IMR-90 (cell line): ENCODE results near the gene AFM. TPM values are rescaled to one million over a fixed set of nuclear protein-coding genes. Genes with fewer than 3 reads are reported as not detected.

Source experiments
- ATAC-seq: fragments of 200-7000 bp; cut with Tn5 transposase; 2 replicates; pipeline ENCODE4 v1.9.1; 2020; ENCODE audit warnings: low read depth, mild to moderate bottlenecking, moderate library complexity
- BruUV-seq: library from RNA; stranded (reverse); fragments of 400-500 nt; replicated peaks from 2 replicates; lab custom pipeline; 2021; lab: Mats Ljungman, UMichigan
- CTCF ChIA-PET: fragments of 300-600 bp; formaldehyde crosslinking; extraction: SDS; loops from one replicate; lab custom pipeline; 2021; ENCODE audit warnings: antibody characterized with exemption; lab: Yijun Ruan, JAX
- POLR2A ChIA-PET: fragments of 300-600 bp; sonication (Branson Sonifier 250); formaldehyde crosslinking; loops from one replicate; lab custom pipeline; 2022; ENCODE audit warnings: antibody characterized with exemption; ENCODE audit not compliant: unreplicated experiment; lab: Charles Lee
- DNase-seq: peaks from one replicate; pipeline ENCODE4 v3.0.0; 2013
- H2AFZ ChIP-seq: replicated peaks from 2 replicates; pipeline ENCODE3; 2013; ENCODE audit warnings: low read length, mild to moderate bottlenecking; ENCODE audit not compliant: poor library complexity
- H2AK5ac ChIP-seq: 2 replicates; pipeline ENCODE4 v1.6.1; 2013; ENCODE audit warnings: low read depth, low read length, inconsistent platforms
- H2AK9ac ChIP-seq: replicated peaks from 2 replicates; pipeline ENCODE3; 2013; ENCODE audit warnings: mild to moderate bottlenecking, low read depth, low read length, moderate library complexity; ENCODE audit not compliant: poor library complexity
- H2BK120ac ChIP-seq: 2 replicates; pipeline ENCODE4 v1.6.1; 2013; ENCODE audit warnings: low read depth, low read length, inconsistent platforms
- H2BK15ac ChIP-seq: 3 replicates; pipeline ENCODE4 v1.6.1; 2013; ENCODE audit warnings: low read depth, low read length, inconsistent platforms
- H2BK20ac ChIP-seq: 2 replicates; pipeline ENCODE4 v1.6.1; 2013; ENCODE audit warnings: low read depth, mild to moderate bottlenecking, inconsistent platforms, low read length, moderate library complexity
- H2BK5ac ChIP-seq: 2 replicates; pipeline ENCODE4 v1.6.1; 2013; ENCODE audit warnings: mild to moderate bottlenecking, low read depth, low read length, inconsistent platforms; ENCODE audit not compliant: poor library complexity, severe bottlenecking
- H3K14ac ChIP-seq: replicated peaks from 2 replicates; pipeline ENCODE4 v1.6.1; 2013; ENCODE audit warnings: low read depth, low read length, inconsistent platforms
- H3K18ac ChIP-seq: 2 replicates; pipeline ENCODE4 v1.6.1; 2013; ENCODE audit warnings: low read depth, low read length, control low read depth
- H3K23ac ChIP-seq: 2 replicates; pipeline ENCODE4 v1.6.1; 2013; ENCODE audit warnings: low read depth, low read length, inconsistent platforms
- H3K27ac ChIP-seq: 2 replicates; pipeline ENCODE4 v1.5.1; 2013; ENCODE audit warnings: mild to moderate bottlenecking, control low read depth, low read length; ENCODE audit not compliant: insufficient read depth
- H3K27me3 ChIP-seq: 2 replicates; pipeline ENCODE4 v1.6.1; 2013; ENCODE audit warnings: low read length; ENCODE audit not compliant: control insufficient read depth, insufficient read depth
- H3K36me3 ChIP-seq: 2 replicates; pipeline ENCODE4 v1.6.1; 2013; ENCODE audit warnings: low read length, mixed read lengths; ENCODE audit not compliant: control insufficient read depth, insufficient read depth
- H3K4ac ChIP-seq: 2 replicates; pipeline ENCODE4 v1.6.1; 2013; ENCODE audit warnings: low read depth, low read length, inconsistent platforms
- H3K4me1 ChIP-seq: 2 replicates; pipeline ENCODE4 v1.6.1; 2013; ENCODE audit warnings: low read length, mixed read lengths; ENCODE audit not compliant: control insufficient read depth, insufficient read depth
- H3K4me2 ChIP-seq: 2 replicates; pipeline ENCODE4 v1.6.1; 2013; ENCODE audit warnings: low read depth, mild to moderate bottlenecking, control low read depth, low read length, moderate library complexity
- H3K4me3 ChIP-seq: 2 replicates; pipeline ENCODE4 v1.5.1; 2013; ENCODE audit warnings: low read depth, mild to moderate bottlenecking, control low read depth, low read length, moderate library complexity; ENCODE audit not compliant: insufficient read depth
- H3K56ac ChIP-seq: 2 replicates; pipeline ENCODE4 v1.6.1; 2013; ENCODE audit warnings: low read length, inconsistent platforms; ENCODE audit not compliant: insufficient read depth; ENCODE audit errors: extremely low read depth
- H3K79me1 ChIP-seq, 2 experiments: 2 replicates each; pipeline ENCODE4 v1.6.1; 2013; ENCODE audit warnings: low read length in 2 of 2, inconsistent platforms in 1 of 2, low read depth in 1 of 2
- H3K9ac ChIP-seq: 2 replicates; pipeline ENCODE4 v1.6.1; 2013; ENCODE audit warnings: low read depth, low read length, control low read depth
- H3K9me1 ChIP-seq: 2 replicates; pipeline ENCODE4 v1.6.1; 2013; ENCODE audit warnings: low read length, inconsistent platforms; ENCODE audit not compliant: insufficient read depth
- H3K9me3 ChIP-seq: 2 replicates; pipeline ENCODE4 v1.6.1; 2013; ENCODE audit warnings: low read length; ENCODE audit not compliant: control insufficient read depth, insufficient read depth
- H4K20me1 ChIP-seq: 2 replicates; pipeline ENCODE4 v1.6.1; 2013; ENCODE audit warnings: low read length, inconsistent platforms; ENCODE audit not compliant: insufficient read depth
- H4K5ac ChIP-seq: 2 replicates; pipeline ENCODE4 v1.6.1; 2013; ENCODE audit warnings: mild to moderate bottlenecking, low read depth, low read length, control low read depth
- H4K8ac ChIP-seq, 2 experiments: 2 replicates each; pipeline ENCODE4 v1.6.1; 2013; ENCODE audit warnings: low read depth in 2 of 2, low read length in 2 of 2, control low read depth in 1 of 2, inconsistent platforms in 1 of 2
- H4K91ac ChIP-seq: 2 replicates; pipeline ENCODE4 v1.6.1; 2013; ENCODE audit warnings: low read depth, low read length, inconsistent platforms; ENCODE audit not compliant: insufficient read depth
- CEBPB ChIP-seq: IDR thresholded peaks from 2 replicates; pipeline ENCODE4 v1.6.1; 2012; ENCODE audit warnings: low read depth, low read length, improper control_type of control experiment
- MAZ ChIP-seq: IDR thresholded peaks from 2 replicates; pipeline ENCODE4 v1.6.1; 2012; ENCODE audit warnings: low read depth, mild to moderate bottlenecking, low read length, improper control_type of control experiment, moderate library complexity, borderline replicate concordance
- NFE2L2 ChIP-seq: fragments of 150-350 bp; IDR thresholded peaks from 2 replicates; pipeline ENCODE4 v1.6.1; 2016; ENCODE audit warnings: low read depth, mild to moderate bottlenecking, low read length
- POLR2A ChIP-seq: IDR thresholded peaks from 2 replicates; pipeline ENCODE4 v1.6.1; 2012; ENCODE audit warnings: mild to moderate bottlenecking, low read depth, low read length
- SMC3 ChIP-seq: fragments of 150-350 bp; IDR thresholded peaks from 2 replicates; pipeline ENCODE4 v1.6.1; 2016; ENCODE audit warnings: low read depth, mild to moderate bottlenecking, antibody characterized with exemption, low read length, moderate library complexity
- whole genome bisulfite sequencing, 2 experiments: methylation state at CpG; one replicate each; pipeline versions ENCODE4 v1.1.5 to v1.1.7; 2013; ENCODE audit warnings: missing lambda C conversion rate in 2 of 2; ENCODE audit not compliant: insufficient read length in 1 of 2; ENCODE audit errors: extremely low coverage in 2 of 2; 5-methylcytosine and 5-hydroxymethylcytosine counted together
- dilution Hi-C: fragments of 300-500 bp; cut with HindIII; formaldehyde crosslinking; loops from one replicate; pipeline ENCODE4 v1.14.3; 2018; ENCODE audit warnings: low sequenced_read_pairs; ENCODE audit not compliant: unreplicated experiment
- in situ Hi-C: fragments of 300-500 bp; cut with MboI; formaldehyde crosslinking; loops from 3 replicates; pipeline ENCODE4 v1.14.3; 2019; ENCODE audit warnings: low sequenced_read_pairs, inconsistent platforms, mixed read lengths
- intact Hi-C: fragments of 100-400 bp; cut with micrococcal nuclease; formaldehyde crosslinking; loops from 2 replicates; pipeline ENCODE4 v1.10.0; 2022
- polyA plus RNA-seq, 3 experiments: library from polyadenylated mRNA; depleted of rRNA; stranded (reverse); fragments of >200 nt; gene quantifications; 2 replicates each; pipeline ENCODE4 v1.2.3, GENCODE V29; 2012; ENCODE audit warnings: low replicate concordance in 1 of 3
- total RNA-seq: library from RNA; depleted of rRNA; stranded (reverse); fragments of >200 nt; gene quantifications from 2 replicates; pipeline ENCODE4 v1.2.3, GENCODE V29; 2012

Gene AFM
- total and polyA plus RNA-seq, 2 of the 4 experiments (the other 2 are of a cell fraction): not detected

GRCh38 chr4:73452953-73453700, 28.4 kb upstream of the AFM start:
- Histone ChIP-seq H3K27me3 (no peaks in the 10 kb centered on the region; the same call in 1 of the 2 replicates), H3K4ac (no peak overlapping the region), H3K27ac (no peak overlapping the region), H4K8ac (no peak overlapping the region), H3K56ac (no peak overlapping the region), H3K18ac (no peak overlapping the region), H4K91ac (no peak overlapping the region), H2AK9ac (no peak overlapping the region), H4K5ac (no peak overlapping the region), H3K36me3 (no peaks in the 10 kb centered on the region), H3K4me2 (no peak overlapping the region), H3K79me1 (no peaks in the 10 kb centered on the region), H2BK15ac (no peak overlapping the region), H2BK20ac (no peak overlapping the region), H2AFZ (no peak overlapping the region), H2AK5ac (no peak overlapping the region), H3K4me3 (no peak overlapping the region), H3K23ac (no peak overlapping the region), H3K9me1 (no peaks in the 10 kb centered on the region), H4K20me1 (no peaks in the 10 kb centered on the region), H3K14ac (no peak overlapping the region), H2BK120ac (no peak overlapping the region), H3K4me1 (peaks cover 3% of the 10 kb centered on the region), H3K9me3 (no peaks in the 10 kb centered on the region), H2BK5ac (no peak overlapping the region), H3K9ac (no peak overlapping the region)
- TF ChIP-seq SMC3: no peak
- TF ChIP-seq CEBPB: no peak
- no peak for TF ChIP-seq NFE2L2
- no peak for TF ChIP-seq POLR2A
- TF ChIP-seq MAZ: no peak
- POLR2A ChIA-PET: no interaction called here
- no peak for ATAC-seq
- CTCF ChIA-PET: no interaction called here
- BruUV-seq: no TSS peak
- in situ Hi-C loops: no loop called here
- intact Hi-C loops: loop anchor here (5.0 kb wide), 1 partner anchor 111 kb away; no protein-coding TSS in a partner anchor
- no CpG with 5 or more reads among the region's 2 CpGs for WGBS, 2 experiments
- dilution Hi-C loops: no loop called here
- DNase-seq: no peak
